HG02938 (cell line): Measurements from ENCODE around the gene ARHGAP26.

Experiments
- ATAC-seq: cut with Tn5 transposase; IDR thresholded peaks from one replicate; pipeline ENCODE4 v1.9.1; 2021; ENCODE audit warnings: mild to moderate bottlenecking, moderate library complexity; ENCODE audit not compliant: unreplicated experiment

The ARHGAP26 gene

GRCh38 chr5:142844866-142845265, 74.7 kb downstream of the ARHGAP26 start:
- ATAC-seq: no peak

- ATAC-seq: peak; percentile 51
Measured at GRCh38 chr5:142845402-142845921, 75.3 kb downstream of the ARHGAP26 start.

GRCh38 chr5:142845954-142846398, 75.8 kb downstream of the ARHGAP26 start:
- peak; percentile 68 for ATAC-seq

GRCh38 chr5:142846406-142846805, 76.2 kb downstream of the ARHGAP26 start:
- ATAC-seq: no peak

GRCh38 chr5:142847898-142848790, 78.0 kb downstream of the ARHGAP26 start:
- ATAC-seq: no peak

- no peak for ATAC-seq
Measured at GRCh38 chr5:142849466-142849865, 79.3 kb downstream of the ARHGAP26 start.

GRCh38 chr5:142849880-142850279, 79.7 kb downstream of the ARHGAP26 start:
- no peak for ATAC-seq

- ATAC-seq: no peak
Measured at GRCh38 chr5:142851731-142852130, 81.6 kb downstream of the ARHGAP26 start.

GRCh38 chr5:142852416-142853198, 82.4 kb downstream of the ARHGAP26 start:
- no peak for ATAC-seq

GRCh38 chr5:142853682-142854081, 83.5 kb downstream of the ARHGAP26 start:
- ATAC-seq: no peak

- ATAC-seq: no peak
Measured at GRCh38 chr5:142856269-142856782, 86.1 kb downstream of the ARHGAP26 start.

GRCh38 chr5:142857405-142857804, 87.2 kb downstream of the ARHGAP26 start:
- no peak for ATAC-seq

GRCh38 chr5:142859037-142859436, 88.9 kb downstream of the ARHGAP26 start:
- ATAC-seq: no peak

GRCh38 chr5:142860270-142860669, 90.1 kb downstream of the ARHGAP26 start:
- ATAC-seq: no peak

GRCh38 chr5:142861011-142861410, 90.8 kb downstream of the ARHGAP26 start:
- ATAC-seq: no peak

GRCh38 chr5:142862594-142862993, 92.4 kb downstream of the ARHGAP26 start:
- no peak for ATAC-seq

- no peak for ATAC-seq
Measured at GRCh38 chr5:142863856-142864255, 93.7 kb downstream of the ARHGAP26 start.

- no peak for ATAC-seq
Measured at GRCh38 chr5:142864290-142865260, 94.4 kb downstream of the ARHGAP26 start.

GRCh38 chr5:142865631-142866030, 95.5 kb downstream of the ARHGAP26 start:
- ATAC-seq: no peak
